ENCODE data around the gene PSEN2. TPM values are rescaled to one million over a fixed set of nuclear protein-coding genes. Genes with fewer than 3 reads are reported as not detected.

Gene PSEN2
- total and polyA plus RNA-seq, 10 of the 15 experiments (the other 5 are each of a cell fraction or from before 2014, with no cell fraction given) = 0.90 to 13.3 (median 7.0) TPM

- peaks cover 0 to 4% of the 10 kb centered on the region in 2 experiments; a peak in 2 of 4 replicates for H3K36me3 ChIP-seq (ENCODE audit: control insufficient read depth in 2 of 2, insufficient read depth in 2 of 2, low read length in 1 of 2)
- H3K4me2 ChIP-seq (ENCODE audit: control insufficient read depth, insufficient read depth) = no peak overlapping the region
- H3K9me3 ChIP-seq (replicated peaks; ENCODE audit: control insufficient read depth, insufficient read depth, low read length) = no peaks in the 10 kb centered on the region
- ChIA-PET RAD21 (ENCODE audit: unreplicated experiment) (no interaction called here), POLR2A (no interaction called here), CTCF (no interaction called here), SMC1A (ENCODE audit: uncharacterized antibody, unreplicated experiment) (no interaction called here)
- DNase-seq (ENCODE audit: low read depth, low spot score) (no peak), ATAC-seq (no peak), FAIRE-seq (no peak)
- no peaks in the 10 kb centered on the region for H3K79me2 ChIP-seq (ENCODE audit: control insufficient read depth, insufficient read depth, low read length)
- H3K9ac ChIP-seq (ENCODE audit: control insufficient read depth, insufficient read depth, low read length) = no peak overlapping the region
- H4K20me1 ChIP-seq (ENCODE audit: control insufficient read depth, insufficient read depth) = no peaks in the 10 kb centered on the region
- no peak overlapping the region for H2AFZ ChIP-seq (ENCODE audit: control insufficient read depth, low read depth, low read length)
- WGBS (ENCODE audit: insufficient coverage, insufficient replicate concordance, low lambda C conversion rate, missing lambda C conversion rate) = 91% methylated on average over 8 of the region's 8 CpGs
- TF ChIP-seq NRF1 (conservative IDR thresholded peaks at IDR 0.05; ENCODE audit: low read depth, low read length) (no peak), NFYA (IDR thresholded peaks at IDR 0.05; ENCODE audit: borderline replicate concordance, low read depth, low read length) (no peak), KAT2A (conservative IDR thresholded peaks at IDR 0.05; ENCODE audit: control insufficient read depth, low read depth, low read length) (no peak), ZNF384 (IDR thresholded peaks at IDR 0.05; ENCODE audit: borderline replicate concordance, low read depth, low read length) (no peak), STAT1 (conservative IDR thresholded peaks at IDR 0.05) (no peak), DPF2 (IDR thresholded peaks at IDR 0.05) (no peak), POLR2A (IDR thresholded peaks at IDR 0.05; ENCODE audit: low read depth, low read length) (no peak), JUND (IDR thresholded peaks at IDR 0.05; ENCODE audit: low read depth, low read length) (no peak), SUZ12 (IDR thresholded peaks at IDR 0.05; ENCODE audit: unreplicated experiment) (no peak), RELB (IDR thresholded peaks at IDR 0.05; ENCODE audit: low read depth) (no peak), RAD21 (IDR thresholded peaks at IDR 0.05; ENCODE audit: insufficient read depth, low read depth, low read length) (no peak), ETV6 (conservative IDR thresholded peaks at IDR 0.05 in 1 of 2, IDR thresholded peaks at IDR 0.05 in 1 of 2; ENCODE audit: borderline replicate concordance in 1 of 2, low read depth in 1 of 2) (no peak), NR2C2 (IDR thresholded peaks at IDR 0.05; ENCODE audit: borderline replicate concordance, control insufficient read depth, insufficient read length, low read depth) (no peak)
- no peak overlapping the region for H3K27ac ChIP-seq (ENCODE audit: control insufficient read depth, insufficient read depth)
- no peaks in the 10 kb centered on the region for H3K4me1 ChIP-seq (ENCODE audit: control insufficient read depth, insufficient read depth, low read length)
- H3K4me3 ChIP-seq = no peak overlapping the region
- in situ Hi-C loops (cut with MboI) = no loop called here
- BruUV-seq (replicated peaks) = no TSS peak
- intact Hi-C loops (cut with micrococcal nuclease; ENCODE audit: unreplicated experiment) = no loop called here
- no peaks in the 10 kb centered on the region for H3K27me3 ChIP-seq (replicated peaks in 1 of 2; ENCODE audit: control insufficient read depth in 2 of 2, insufficient read depth in 2 of 2, low read length in 1 of 2)
Observed at GRCh38 chr1:226892524-226892875, 22.1 kb downstream of the PSEN2 start.

Data from GM12878 (cell line).